ENCODE measurements around the gene MIPOL1.
"Not testable (repeated sequence)": the region's sequence is repeated elsewhere in the genome, so short reads cannot be mapped to it uniquely, and the experiment has no call there.

MIPOL1 gene

GRCh38 chr14:37186865-37187264 is 10.9 kb upstream of the MIPOL1 start:
- ChIA-PET POLR2A (no interaction called here), CTCF (no interaction called here)
- no peak for TF ChIP-seq CTCF (IDR thresholded peaks at IDR 0.05; ENCODE audit: insufficient read depth, low read length, missing control alignments)
- H3K4me3 ChIP-seq (ENCODE audit: low read depth, low read length) = no peak overlapping the region
- DNase-seq (ENCODE audit: low read depth, low spot score) = no peak

GRCh38 chr14:37187294-37187693 is 10.4 kb upstream of the MIPOL1 start:
- TF ChIP-seq CTCF (IDR thresholded peaks at IDR 0.05; ENCODE audit: insufficient read depth, low read length, missing control alignments) = no peak
- POLR2A ChIA-PET = no interaction called here

GRCh38 chr14:37187840-37188577 is 9.7 kb upstream of the MIPOL1 start:
- H3K4me3 ChIP-seq (ENCODE audit: low read depth, low read length); DNase-seq (ENCODE audit: low read depth, low spot score); POLR2A ChIA-PET; CTCF ChIA-PET: not testable (repeated sequence)

More at GRCh38 chr14:37187294-37187693, 10.4 kb upstream of the MIPOL1 start:
- no peak overlapping the region for H3K4me3 ChIP-seq (ENCODE audit: low read depth, low read length)
- DNase-seq (ENCODE audit: low read depth, low spot score) = no peak
- CTCF ChIA-PET = no interaction called here

GRCh38 chr14:37189733-37190132 is 8.0 kb upstream of the MIPOL1 start:
- CTCF ChIA-PET = interaction anchor here (1.8 kb wide), 1 partner anchor 40 kb away, joined by 4 read pairs; no protein-coding TSS in a partner anchor
- DNase-seq (ENCODE audit: low read depth, low spot score); POLR2A ChIA-PET: not testable (repeated sequence)

GRCh38 chr14:37194698-37195097 is 3.0 kb upstream of the MIPOL1 start:
- no peak for TF ChIP-seq CTCF (IDR thresholded peaks at IDR 0.05; ENCODE audit: insufficient read depth, low read length, missing control alignments)
- no peak for DNase-seq (ENCODE audit: low read depth, low spot score)
- ChIA-PET POLR2A (no interaction called here), CTCF (interaction anchor here (1.1 kb wide), 1 partner anchor 45 kb away, joined by 3 read pairs; no protein-coding TSS in a partner anchor)
- H3K4me3 ChIP-seq (ENCODE audit: low read depth, low read length) = no peak overlapping the region

More at GRCh38 chr14:37189733-37190132, 8.0 kb upstream of the MIPOL1 start:
- H3K4me3 ChIP-seq (ENCODE audit: low read depth, low read length) = not testable (repeated sequence)

- no peak for DNase-seq (ENCODE audit: low read depth, low spot score)
- TF ChIP-seq CTCF (IDR thresholded peaks at IDR 0.05; ENCODE audit: insufficient read depth, low read length, missing control alignments) = no peak
- no peak overlapping the region for H3K4me3 ChIP-seq (ENCODE audit: low read depth, low read length)
- POLR2A ChIA-PET = no interaction called here
- CTCF ChIA-PET = interaction anchor here (0.7 to 1.5 kb wide), 4 partner anchors 11 to 246 kb away, joined by 3 read pairs; no protein-coding TSS in a partner anchor
Observed at GRCh38 chr14:37195327-37195726, 2.4 kb upstream of the MIPOL1 start.

GRCh38 chr14:37196604-37197420 is 925 bp upstream of the MIPOL1 start:
- peak overlapping the region; percentile 86 for H3K4me3 ChIP-seq (ENCODE audit: low read depth, low read length)
- CTCF ChIA-PET = interaction anchor here (1.5 to 3.5 kb wide), 4 partner anchors 34 to 247 kb away, joined by 3 to 20 read pairs (median 6); no protein-coding TSS in a partner anchor
- no peak for TF ChIP-seq CTCF (IDR thresholded peaks at IDR 0.05; ENCODE audit: insufficient read depth, low read length, missing control alignments)
- DNase-seq (ENCODE audit: low read depth, low spot score) = no peak
- POLR2A ChIA-PET = interaction anchor here (0.8 to 1.4 kb wide), 3 partner anchors 15 to 425 kb away, joined by 3 to 8 read pairs (median 3); partner anchors contain the start of gene SLC25A21
